Endothelial cell of umbilical vein (primary cell): ENCODE data around the gene ZSWIM6. TPM values are rescaled to one million over a fixed set of nuclear protein-coding genes. Genes with fewer than 3 reads are reported as not detected.

ENCODE experiments used
- BruUV-seq: library from RNA; stranded (reverse); fragments of 400-500 nt; replicated peaks from 2 replicates; lab custom pipeline; 2021; lab: Mats Ljungman, UMichigan
- CTCF ChIA-PET: fragments of 300-600, 350-600 bp; sonication (Branson Sonifier 250); formaldehyde crosslinking; loops from one replicate; lab custom pipeline; 2021; ENCODE audit warnings: antibody characterized with exemption, inconsistent platforms; lab: Charles Lee
- POLR2A ChIA-PET: fragments of 300-600, 350-600 bp; sonication (Branson Sonifier 250); formaldehyde crosslinking; loops from one replicate; lab custom pipeline; 2021; ENCODE audit warnings: antibody characterized with exemption, inconsistent platforms; lab: Charles Lee
- DNase-seq: peaks from one replicate; pipeline ENCODE4 v3.0.0-alpha.2; 2011; ENCODE audit warnings: low read depth, low spot score
- FAIRE-seq: peaks from 2 replicates; lab custom pipeline; 2011; peaks lifted over from hg19 to GRCh38; lab: Jason Lieb, UNC
- H2AFZ ChIP-seq: 2 replicates; pipeline ENCODE4 v1.6.0; 2012; ENCODE audit warnings: low read depth, low read length, control low read depth, inconsistent platforms
- H3K27ac ChIP-seq: 2 replicates; pipeline ENCODE4 v1.5.1; 2011; ENCODE audit warnings: low read depth, mild to moderate bottlenecking, control low read depth, low read length, moderate library complexity; ENCODE audit not compliant: insufficient read depth
- H3K27me3 ChIP-seq, 2 experiments: 2 replicates each; pipeline versions ENCODE4 v1.6.0 to v1.6.1; 2011; ENCODE audit warnings: low read length in 2 of 2, mixed read lengths in 1 of 2; ENCODE audit not compliant: control insufficient read depth in 2 of 2, insufficient read depth in 2 of 2
- H3K36me3 ChIP-seq, 2 experiments: 2 replicates in 1 of 2; 3 replicates in 1 of 2; pipeline ENCODE4 v1.5.1; 2011; ENCODE audit warnings: low read length in 2 of 2, mild to moderate bottlenecking in 1 of 2, moderate library complexity in 1 of 2; ENCODE audit not compliant: control insufficient read depth in 2 of 2, insufficient read depth in 2 of 2; ENCODE audit errors: extremely low read depth in 1 of 2
- H3K4me1 ChIP-seq: 3 replicates; pipeline ENCODE4 v1.5.1; 2011; ENCODE audit warnings: mild to moderate bottlenecking, low read length; ENCODE audit not compliant: control insufficient read depth, insufficient read depth; ENCODE audit errors: extremely low read depth
- H3K4me2 ChIP-seq: 2 replicates; pipeline ENCODE4 v1.6.1; 2011; ENCODE audit warnings: low read length, control low read depth, mixed read lengths; ENCODE audit not compliant: insufficient read depth
- H3K4me3 ChIP-seq, 3 experiments: fragments of 200-600 bp in 1 of 3; sonication (generic), shearing (Covaris generic) in 1 of 3; replicated peaks in 1 of 3; 2 replicates each; pipeline ENCODE4 v1.5.1; 2011 to 2016; ENCODE audit warnings: control low read depth in 3 of 3, low read length in 3 of 3, mild to moderate bottlenecking in 2 of 3, inconsistent platforms in 1 of 3, low read depth in 1 of 3, moderate library complexity in 1 of 3; ENCODE audit not compliant: insufficient read depth in 1 of 3
- H3K79me2 ChIP-seq: 2 replicates; pipeline ENCODE4 v1.6.0; 2012; ENCODE audit warnings: low read length, inconsistent platforms; ENCODE audit not compliant: control insufficient read depth, insufficient read depth
- H3K9ac ChIP-seq: replicated peaks from 2 replicates; pipeline ENCODE3; 2011; ENCODE audit warnings: low read length, control low read depth; ENCODE audit not compliant: insufficient read depth; ENCODE audit errors: extremely low read depth
- H3K9me1 ChIP-seq: replicated peaks from 3 replicates; pipeline ENCODE4 v1.6.0; 2011; ENCODE audit warnings: mild to moderate bottlenecking, low read length; ENCODE audit not compliant: control insufficient read depth, insufficient read depth; ENCODE audit errors: extremely low read depth
- H3K9me3 ChIP-seq: replicated peaks from 2 replicates; pipeline ENCODE4 v1.5.1; 2012; ENCODE audit warnings: low read length, inconsistent platforms; ENCODE audit not compliant: control insufficient read depth, insufficient read depth
- H4K20me1 ChIP-seq: replicated peaks from 2 replicates; pipeline ENCODE3; 2011; ENCODE audit warnings: mild to moderate bottlenecking, low read length; ENCODE audit not compliant: control insufficient read depth, insufficient read depth; ENCODE audit errors: extremely low read depth
- EZH2 ChIP-seq: IDR thresholded peaks from 2 replicates; pipeline ENCODE4 v1.6.1; 2012; ENCODE audit warnings: borderline replicate concordance, low read depth, mild to moderate bottlenecking, moderate library complexity, low read length, inconsistent platforms; ENCODE audit not compliant: severe bottlenecking
- FOS ChIP-seq: IDR thresholded peaks from 2 replicates; pipeline ENCODE4 v1.6.1; 2011; ENCODE audit warnings: mild to moderate bottlenecking, low read length, moderate library complexity, borderline replicate concordance; ENCODE audit not compliant: insufficient read depth
- GATA2 ChIP-seq: IDR thresholded peaks from 2 replicates; pipeline ENCODE4 v1.7.0; 2011; ENCODE audit warnings: low read depth, mild to moderate bottlenecking, moderate library complexity, mixed read lengths, low read length; ENCODE audit not compliant: insufficient read length, insufficient read depth
- JUN ChIP-seq: IDR thresholded peaks from 2 replicates; pipeline ENCODE4 v1.6.1; 2011; ENCODE audit warnings: borderline replicate concordance, low read depth; ENCODE audit not compliant: insufficient read length, insufficient read depth
- MYC ChIP-seq: IDR thresholded peaks from one replicate; pipeline ENCODE4 v1.6.1; 2011; ENCODE audit warnings: mild to moderate bottlenecking, low read depth, low read length
- POLR2AphosphoS5 ChIP-seq: IDR thresholded peaks from 2 replicates; pipeline ENCODE4 v1.6.1; 2012; ENCODE audit warnings: low read depth, mild to moderate bottlenecking, control low read depth, low read length, moderate library complexity; ENCODE audit not compliant: insufficient read depth
- dilution Hi-C: fragments of 300-500 bp; cut with MboI; formaldehyde crosslinking; loops from one replicate; pipeline ENCODE4 v1.15.0; 2019; ENCODE audit warnings: low sequenced_read_pairs; ENCODE audit not compliant: extremely low pct_ligation_motif_present
- intact Hi-C: fragments of 100-400 bp; cut with micrococcal nuclease; formaldehyde crosslinking; loops from one replicate; pipeline ENCODE4 v1.10.0; 2022
- polyA plus RNA-seq, 4 experiments: library from polyadenylated mRNA; depleted of rRNA in 3 of 4; stranded (reverse) in 3 of 4; unstranded in 1 of 4; fragments of >200 nt; gene quantifications; 2 replicates each; pipeline versions ENCODE4 v1.2.1 to v1.2.3, GENCODE V29; 2011 to 2012; ENCODE audit warnings: missing spikeins in 1 of 4
- total RNA-seq: library from RNA; stranded (reverse); gene quantifications from 2 replicates; pipeline ENCODE4 v1.2.3, GENCODE V29; 2021
- TF ChIP-seq, protein P1 (sequence below): IDR thresholded peaks from 2 replicates; pipeline ENCODE4 v1.6.1; 2011; ENCODE audit not compliant: insufficient read depth, insufficient read length
- TF ChIP-seq, protein P2 (sequence below), 2 donors: IDR thresholded peaks; 1 replicate in 1 of 2; 2 replicates in 1 of 2; pipeline ENCODE4 v1.5.1; 2011; ENCODE audit warnings: low read length in 2 of 2, mild to moderate bottlenecking in 2 of 2, moderate library complexity in 2 of 2, control low read depth in 1 of 2, inconsistent platforms in 1 of 2, low read depth in 1 of 2; ENCODE audit not compliant: insufficient read depth in 1 of 2; ENCODE audit errors: extremely low read depth in 1 of 2

The ZSWIM6 gene
- total and polyA plus RNA-seq, 2 donors (not counting 3 experiments of a cell fraction or from before 2014, with no cell fraction given) = 14.9 to 25.3 TPM

- peak overlapping the region; percentile 12 for H3K27ac ChIP-seq
- peak overlapping the region; percentile 6 for H3K9ac ChIP-seq
- no peak overlapping the region for H2AFZ ChIP-seq
- H3K9me1 ChIP-seq = no peaks in the 10 kb centered on the region
- FAIRE-seq (no peak), DNase-seq (no peak)
- H3K9me3 ChIP-seq = no peaks in the 10 kb centered on the region
- intact Hi-C loops = no loop called here
- H3K4me1 ChIP-seq = peaks cover 31% of the 10 kb centered on the region
- H3K79me2 ChIP-seq = peaks cover 88% of the 10 kb centered on the region
- dilution Hi-C loops = no loop called here
- H3K4me3 ChIP-seq = no peak overlapping the region
- H3K4me2 ChIP-seq = peak overlapping the region; percentile 84
- ChIA-PET CTCF (no interaction called here), POLR2A (no interaction called here)
- peaks cover 9% of the 10 kb centered on the region for H4K20me1 ChIP-seq
- H3K36me3 ChIP-seq = no peaks in the 10 kb centered on the region
- TF ChIP-seq, protein P1, sequence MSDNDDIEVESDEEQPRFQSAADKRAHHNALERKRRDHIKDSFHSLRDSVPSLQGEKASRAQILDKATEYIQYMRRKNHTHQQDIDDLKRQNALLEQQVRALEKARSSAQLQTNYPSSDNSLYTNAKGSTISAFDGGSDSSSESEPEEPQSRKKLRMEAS = no peak
- no peak for TF ChIP-seq MYC
- no peak for TF ChIP-seq EZH2
- no peaks in the 10 kb centered on the region for H3K27me3 ChIP-seq
- no TSS peak for BruUV-seq
Observed at GRCh38 chr5:61402970-61403900, 71.2 kb downstream of the ZSWIM6 start.

GRCh38 chr5:61405511-61406295 lies 73.6 kb downstream of the ZSWIM6 start:
- no peak overlapping the region for H2AFZ ChIP-seq
- dilution Hi-C loops = no loop called here
- H3K27ac ChIP-seq = no peak overlapping the region
- H3K36me3 ChIP-seq = no peaks in the 10 kb centered on the region
- peaks cover 9% of the 10 kb centered on the region for H4K20me1 ChIP-seq
- H3K4me3 ChIP-seq = no peak overlapping the region
- peaks cover 46% of the 10 kb centered on the region for H3K4me1 ChIP-seq
- DNase-seq (no peak), FAIRE-seq (no peak)
- H3K79me2 ChIP-seq = peaks cover 78% of the 10 kb centered on the region
- ChIA-PET CTCF (interaction anchor here (1.1 to 1.2 kb wide), 3 partner anchors 11 to 335 kb away, joined by 3 read pairs; partner anchors contain the start of gene ZSWIM6), POLR2A (no interaction called here)
- H3K27me3 ChIP-seq = no peaks in the 10 kb centered on the region
- intact Hi-C loops = loop anchor here (5.0 kb wide), 1 partner anchor 128 kb away; no protein-coding TSS in a partner anchor
- no TSS peak for BruUV-seq
- no peaks in the 10 kb centered on the region for H3K9me1 ChIP-seq
- TF ChIP-seq POLR2AphosphoS5 = no peak
- no peak for TF ChIP-seq FOS
- TF ChIP-seq GATA2 = no peak
- TF ChIP-seq MYC = no peak
- no peak for TF ChIP-seq JUN
- TF ChIP-seq, protein P2, sequence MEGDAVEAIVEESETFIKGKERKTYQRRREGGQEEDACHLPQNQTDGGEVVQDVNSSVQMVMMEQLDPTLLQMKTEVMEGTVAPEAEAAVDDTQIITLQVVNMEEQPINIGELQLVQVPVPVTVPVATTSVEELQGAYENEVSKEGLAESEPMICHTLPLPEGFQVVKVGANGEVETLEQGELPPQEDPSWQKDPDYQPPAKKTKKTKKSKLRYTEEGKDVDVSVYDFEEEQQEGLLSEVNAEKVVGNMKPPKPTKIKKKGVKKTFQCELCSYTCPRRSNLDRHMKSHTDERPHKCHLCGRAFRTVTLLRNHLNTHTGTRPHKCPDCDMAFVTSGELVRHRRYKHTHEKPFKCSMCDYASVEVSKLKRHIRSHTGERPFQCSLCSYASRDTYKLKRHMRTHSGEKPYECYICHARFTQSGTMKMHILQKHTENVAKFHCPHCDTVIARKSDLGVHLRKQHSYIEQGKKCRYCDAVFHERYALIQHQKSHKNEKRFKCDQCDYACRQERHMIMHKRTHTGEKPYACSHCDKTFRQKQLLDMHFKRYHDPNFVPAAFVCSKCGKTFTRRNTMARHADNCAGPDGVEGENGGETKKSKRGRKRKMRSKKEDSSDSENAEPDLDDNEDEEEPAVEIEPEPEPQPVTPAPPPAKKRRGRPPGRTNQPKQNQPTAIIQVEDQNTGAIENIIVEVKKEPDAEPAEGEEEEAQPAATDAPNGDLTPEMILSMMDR (IDR thresholded peaks at IDR 0.05; ENCODE audit: extremely low read depth in 1 of 2, insufficient read depth in 1 of 2, low read depth in 1 of 2, low read length in 2 of 2) = no peak
- H3K9me3 ChIP-seq = no peaks in the 10 kb centered on the region
- no peak overlapping the region for H3K9ac ChIP-seq
- H3K4me2 ChIP-seq = no peak overlapping the region
